ENCODE data around the gene SLC25A46.

The SLC25A46 gene

DNA sequence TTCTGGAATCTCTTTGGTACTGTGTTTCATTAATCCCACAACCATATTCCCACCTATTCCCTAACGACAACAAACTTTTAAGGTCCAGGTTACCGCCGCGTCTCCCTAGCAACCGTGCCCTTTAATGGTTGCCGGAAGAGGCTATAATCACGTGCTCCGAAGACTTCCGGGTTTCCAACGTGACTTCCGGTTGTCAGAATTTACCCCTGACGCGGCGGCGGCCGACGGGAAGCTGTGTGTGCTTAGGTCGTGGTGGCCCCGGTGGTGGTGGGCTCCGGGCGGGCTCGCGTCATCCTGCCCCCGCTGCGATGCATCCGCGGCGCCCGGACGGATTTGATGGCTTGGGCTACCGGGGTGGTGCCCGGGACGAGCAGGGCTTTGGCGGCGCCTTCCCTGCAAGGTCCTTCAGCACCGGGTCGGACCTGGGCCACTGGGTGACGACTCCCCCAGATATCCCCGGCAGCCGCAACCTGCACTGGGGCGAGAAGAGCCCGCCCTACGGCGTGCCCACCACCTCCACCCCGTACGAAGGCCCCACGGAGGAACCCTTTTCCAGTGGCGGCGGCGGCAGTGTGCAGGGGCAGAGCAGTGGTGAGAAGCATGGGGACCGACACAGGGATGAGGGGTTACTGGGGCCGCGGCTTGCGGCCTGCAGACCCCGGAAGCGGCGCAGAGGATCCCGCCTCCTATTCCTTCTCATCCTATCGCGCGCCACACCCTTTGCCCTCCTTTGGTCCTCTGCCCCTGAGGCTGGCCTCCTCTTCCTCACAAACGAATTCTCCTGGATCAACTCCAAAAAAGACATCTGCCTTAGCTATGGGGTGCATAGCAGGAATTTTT, at the start of gene SLC25A46 (continued):
- TF ChIP-seq, protein P1, sequence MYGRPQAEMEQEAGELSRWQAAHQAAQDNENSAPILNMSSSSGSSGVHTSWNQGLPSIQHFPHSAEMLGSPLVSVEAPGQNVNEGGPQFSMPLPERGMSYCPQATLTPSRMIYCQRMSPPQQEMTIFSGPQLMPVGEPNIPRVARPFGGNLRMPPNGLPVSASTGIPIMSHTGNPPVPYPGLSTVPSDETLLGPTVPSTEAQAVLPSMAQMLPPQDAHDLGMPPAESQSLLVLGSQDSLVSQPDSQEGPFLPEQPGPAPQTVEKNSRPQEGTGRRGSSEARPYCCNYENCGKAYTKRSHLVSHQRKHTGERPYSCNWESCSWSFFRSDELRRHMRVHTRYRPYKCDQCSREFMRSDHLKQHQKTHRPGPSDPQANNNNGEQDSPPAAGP (tag by site-specific recombination; IDR thresholded peaks at IDR 0.05) = 0 out of 2 replicates have a peak, but pooled peaks have one; percentile 21
- TF ChIP-seq, protein P2, sequence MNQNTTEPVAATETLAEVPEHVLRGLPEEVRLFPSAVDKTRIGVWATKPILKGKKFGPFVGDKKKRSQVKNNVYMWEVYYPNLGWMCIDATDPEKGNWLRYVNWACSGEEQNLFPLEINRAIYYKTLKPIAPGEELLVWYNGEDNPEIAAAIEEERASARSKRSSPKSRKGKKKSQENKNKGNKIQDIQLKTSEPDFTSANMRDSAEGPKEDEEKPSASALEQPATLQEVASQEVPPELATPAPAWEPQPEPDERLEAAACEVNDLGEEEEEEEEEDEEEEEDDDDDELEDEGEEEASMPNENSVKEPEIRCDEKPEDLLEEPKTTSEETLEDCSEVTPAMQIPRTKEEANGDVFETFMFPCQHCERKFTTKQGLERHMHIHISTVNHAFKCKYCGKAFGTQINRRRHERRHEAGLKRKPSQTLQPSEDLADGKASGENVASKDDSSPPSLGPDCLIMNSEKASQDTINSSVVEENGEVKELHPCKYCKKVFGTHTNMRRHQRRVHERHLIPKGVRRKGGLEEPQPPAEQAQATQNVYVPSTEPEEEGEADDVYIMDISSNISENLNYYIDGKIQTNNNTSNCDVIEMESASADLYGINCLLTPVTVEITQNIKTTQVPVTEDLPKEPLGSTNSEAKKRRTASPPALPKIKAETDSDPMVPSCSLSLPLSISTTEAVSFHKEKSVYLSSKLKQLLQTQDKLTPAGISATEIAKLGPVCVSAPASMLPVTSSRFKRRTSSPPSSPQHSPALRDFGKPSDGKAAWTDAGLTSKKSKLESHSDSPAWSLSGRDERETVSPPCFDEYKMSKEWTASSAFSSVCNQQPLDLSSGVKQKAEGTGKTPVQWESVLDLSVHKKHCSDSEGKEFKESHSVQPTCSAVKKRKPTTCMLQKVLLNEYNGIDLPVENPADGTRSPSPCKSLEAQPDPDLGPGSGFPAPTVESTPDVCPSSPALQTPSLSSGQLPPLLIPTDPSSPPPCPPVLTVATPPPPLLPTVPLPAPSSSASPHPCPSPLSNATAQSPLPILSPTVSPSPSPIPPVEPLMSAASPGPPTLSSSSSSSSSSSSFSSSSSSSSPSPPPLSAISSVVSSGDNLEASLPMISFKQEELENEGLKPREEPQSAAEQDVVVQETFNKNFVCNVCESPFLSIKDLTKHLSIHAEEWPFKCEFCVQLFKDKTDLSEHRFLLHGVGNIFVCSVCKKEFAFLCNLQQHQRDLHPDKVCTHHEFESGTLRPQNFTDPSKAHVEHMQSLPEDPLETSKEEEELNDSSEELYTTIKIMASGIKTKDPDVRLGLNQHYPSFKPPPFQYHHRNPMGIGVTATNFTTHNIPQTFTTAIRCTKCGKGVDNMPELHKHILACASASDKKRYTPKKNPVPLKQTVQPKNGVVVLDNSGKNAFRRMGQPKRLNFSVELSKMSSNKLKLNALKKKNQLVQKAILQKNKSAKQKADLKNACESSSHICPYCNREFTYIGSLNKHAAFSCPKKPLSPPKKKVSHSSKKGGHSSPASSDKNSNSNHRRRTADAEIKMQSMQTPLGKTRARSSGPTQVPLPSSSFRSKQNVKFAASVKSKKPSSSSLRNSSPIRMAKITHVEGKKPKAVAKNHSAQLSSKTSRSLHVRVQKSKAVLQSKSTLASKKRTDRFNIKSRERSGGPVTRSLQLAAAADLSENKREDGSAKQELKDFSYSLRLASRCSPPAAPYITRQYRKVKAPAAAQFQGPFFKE (tag by site-specific recombination; IDR thresholded peaks at IDR 0.05; ENCODE audit: borderline replicate concordance) = no peak
- TF ChIP-seq ZNF658 (tag by site-specific recombination; IDR thresholded peaks at IDR 0.05) = no peak
- TF ChIP-seq, protein P3, sequence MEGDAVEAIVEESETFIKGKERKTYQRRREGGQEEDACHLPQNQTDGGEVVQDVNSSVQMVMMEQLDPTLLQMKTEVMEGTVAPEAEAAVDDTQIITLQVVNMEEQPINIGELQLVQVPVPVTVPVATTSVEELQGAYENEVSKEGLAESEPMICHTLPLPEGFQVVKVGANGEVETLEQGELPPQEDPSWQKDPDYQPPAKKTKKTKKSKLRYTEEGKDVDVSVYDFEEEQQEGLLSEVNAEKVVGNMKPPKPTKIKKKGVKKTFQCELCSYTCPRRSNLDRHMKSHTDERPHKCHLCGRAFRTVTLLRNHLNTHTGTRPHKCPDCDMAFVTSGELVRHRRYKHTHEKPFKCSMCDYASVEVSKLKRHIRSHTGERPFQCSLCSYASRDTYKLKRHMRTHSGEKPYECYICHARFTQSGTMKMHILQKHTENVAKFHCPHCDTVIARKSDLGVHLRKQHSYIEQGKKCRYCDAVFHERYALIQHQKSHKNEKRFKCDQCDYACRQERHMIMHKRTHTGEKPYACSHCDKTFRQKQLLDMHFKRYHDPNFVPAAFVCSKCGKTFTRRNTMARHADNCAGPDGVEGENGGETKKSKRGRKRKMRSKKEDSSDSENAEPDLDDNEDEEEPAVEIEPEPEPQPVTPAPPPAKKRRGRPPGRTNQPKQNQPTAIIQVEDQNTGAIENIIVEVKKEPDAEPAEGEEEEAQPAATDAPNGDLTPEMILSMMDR (tag by site-specific recombination; IDR thresholded peaks at IDR 0.05) = no peak
- TF ChIP-seq GFI1B (tag by site-specific recombination; IDR thresholded peaks at IDR 0.05) = no peak
- TF ChIP-seq ZNF350 (tag by site-specific recombination; IDR thresholded peaks at IDR 0.05) = no peak
- TF ChIP-seq ZNF571 (tag by site-specific recombination; IDR thresholded peaks at IDR 0.05) = no peak
- no peak for TF ChIP-seq TCF7L2 (IDR thresholded peaks at IDR 0.05; ENCODE audit: borderline replicate concordance, low read depth, low read length)
- no peak for TF ChIP-seq ZNF404 (tag by site-specific recombination; IDR thresholded peaks at IDR 0.05)
- TF ChIP-seq KLF8 (tag by site-specific recombination; IDR thresholded peaks at IDR 0.05) = peak; percentile 56; the same call in 1 of the 2 replicates
- TF ChIP-seq BCL11A (tag by site-specific recombination; IDR thresholded peaks at IDR 0.05; ENCODE audit: low read depth) = no peak
- TF ChIP-seq ZFP3 (tag by site-specific recombination; IDR thresholded peaks at IDR 0.05; ENCODE audit: low read depth) = no peak
- TF ChIP-seq ZBTB8A (tag by site-specific recombination; IDR thresholded peaks at IDR 0.05) = peak; percentile 74
- TF ChIP-seq, protein P4, sequence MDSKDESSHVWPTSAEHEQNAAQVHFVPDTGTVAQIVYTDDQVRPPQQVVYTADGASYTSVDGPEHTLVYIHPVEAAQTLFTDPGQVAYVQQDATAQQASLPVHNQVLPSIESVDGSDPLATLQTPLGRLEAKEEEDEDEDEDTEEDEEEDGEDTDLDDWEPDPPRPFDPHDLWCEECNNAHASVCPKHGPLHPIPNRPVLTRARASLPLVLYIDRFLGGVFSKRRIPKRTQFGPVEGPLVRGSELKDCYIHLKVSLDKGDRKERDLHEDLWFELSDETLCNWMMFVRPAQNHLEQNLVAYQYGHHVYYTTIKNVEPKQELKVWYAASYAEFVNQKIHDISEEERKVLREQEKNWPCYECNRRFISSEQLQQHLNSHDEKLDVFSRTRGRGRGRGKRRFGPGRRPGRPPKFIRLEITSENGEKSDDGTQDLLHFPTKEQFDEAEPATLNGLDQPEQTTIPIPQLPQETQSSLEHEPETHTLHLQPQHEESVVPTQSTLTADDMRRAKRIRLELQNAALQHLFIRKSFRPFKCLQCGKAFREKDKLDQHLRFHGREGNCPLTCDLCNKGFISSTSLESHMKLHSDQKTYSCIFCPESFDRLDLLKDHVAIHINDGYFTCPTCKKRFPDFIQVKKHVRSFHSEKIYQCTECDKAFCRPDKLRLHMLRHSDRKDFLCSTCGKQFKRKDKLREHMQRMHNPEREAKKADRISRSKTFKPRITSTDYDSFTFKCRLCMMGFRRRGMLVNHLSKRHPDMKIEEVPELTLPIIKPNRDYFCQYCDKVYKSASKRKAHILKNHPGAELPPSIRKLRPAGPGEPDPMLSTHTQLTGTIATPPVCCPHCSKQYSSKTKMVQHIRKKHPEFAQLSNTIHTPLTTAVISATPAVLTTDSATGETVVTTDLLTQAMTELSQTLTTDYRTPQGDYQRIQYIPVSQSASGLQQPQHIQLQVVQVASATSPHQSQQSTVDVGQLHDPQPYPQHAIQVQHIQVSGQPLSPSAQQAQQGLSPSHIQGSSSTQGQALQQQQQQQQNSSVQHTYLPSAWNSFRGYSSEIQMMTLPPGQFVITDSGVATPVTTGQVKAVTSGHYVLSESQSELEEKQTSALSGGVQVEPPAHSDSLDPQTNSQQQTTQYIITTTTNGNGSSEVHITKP (tag by site-specific recombination; IDR thresholded peaks at IDR 0.05) = peak; percentile 66; the same call in 1 of the 2 replicates
- no peak for TF ChIP-seq EGR2 (tag by site-specific recombination; IDR thresholded peaks at IDR 0.05; ENCODE audit: low read depth)
- TF ChIP-seq, protein P5, sequence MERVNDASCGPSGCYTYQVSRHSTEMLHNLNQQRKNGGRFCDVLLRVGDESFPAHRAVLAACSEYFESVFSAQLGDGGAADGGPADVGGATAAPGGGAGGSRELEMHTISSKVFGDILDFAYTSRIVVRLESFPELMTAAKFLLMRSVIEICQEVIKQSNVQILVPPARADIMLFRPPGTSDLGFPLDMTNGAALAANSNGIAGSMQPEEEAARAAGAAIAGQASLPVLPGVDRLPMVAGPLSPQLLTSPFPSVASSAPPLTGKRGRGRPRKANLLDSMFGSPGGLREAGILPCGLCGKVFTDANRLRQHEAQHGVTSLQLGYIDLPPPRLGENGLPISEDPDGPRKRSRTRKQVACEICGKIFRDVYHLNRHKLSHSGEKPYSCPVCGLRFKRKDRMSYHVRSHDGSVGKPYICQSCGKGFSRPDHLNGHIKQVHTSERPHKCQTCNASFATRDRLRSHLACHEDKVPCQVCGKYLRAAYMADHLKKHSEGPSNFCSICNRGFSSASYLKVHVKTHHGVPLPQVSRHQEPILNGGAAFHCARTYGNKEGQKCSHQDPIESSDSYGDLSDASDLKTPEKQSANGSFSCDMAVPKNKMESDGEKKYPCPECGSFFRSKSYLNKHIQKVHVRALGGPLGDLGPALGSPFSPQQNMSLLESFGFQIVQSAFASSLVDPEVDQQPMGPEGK (tag by site-specific recombination; IDR thresholded peaks at IDR 0.05) = peak; percentile 84; the same call in 1 of the 2 replicates
- 0 out of 2 replicates have a peak, but pooled peaks have one; percentile 18 for TF ChIP-seq YY1 (tag by site-specific recombination; IDR thresholded peaks at IDR 0.05)
- TF ChIP-seq ZNF76 (tag by site-specific recombination; IDR thresholded peaks at IDR 0.05; ENCODE audit: borderline replicate concordance, low read depth) = peak; percentile 84
- peak; percentile 99 for TF ChIP-seq ZBTB20 (tag by site-specific recombination; IDR thresholded peaks at IDR 0.05)
- TF ChIP-seq ZNF423 (tag by site-specific recombination; IDR thresholded peaks at IDR 0.05) = 0 out of 2 replicates have a peak, but pooled peaks have one; percentile 37
- TF ChIP-seq, protein P6, sequence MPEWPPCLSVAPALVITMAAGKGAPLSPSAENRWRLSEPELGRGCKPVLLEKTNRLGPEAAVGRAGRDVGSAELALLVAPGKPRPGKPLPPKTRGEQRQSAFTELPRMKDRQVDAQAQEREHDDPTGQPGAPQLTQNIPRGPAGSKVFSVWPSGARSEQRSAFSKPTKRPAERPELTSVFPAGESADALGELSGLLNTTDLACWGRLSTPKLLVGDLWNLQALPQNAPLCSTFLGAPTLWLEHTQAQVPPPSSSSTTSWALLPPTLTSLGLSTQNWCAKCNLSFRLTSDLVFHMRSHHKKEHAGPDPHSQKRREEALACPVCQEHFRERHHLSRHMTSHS (tag by site-specific recombination; IDR thresholded peaks at IDR 0.05) = no peak

Measured in HEK293 (cell line).